Anterior cingulate cortex (tissue), 58 donors: Measurements from ENCODE around the gene NKAIN4.
A peak's percentile ranks its signal among the peaks of the same experiment; 100 is the strongest.

Experiments used
- DNase-seq, 58 donors: peaks; one replicate each; lab custom pipeline; 2025; lab: John Stamatoyannopoulos, UW

NKAIN4 gene

GRCh38 chr20:63276956-63277355 is 22.7 kb upstream of the NKAIN4 start:
- no peak for DNase-seq

GRCh38 chr20:63275825-63276224 is 21.6 kb upstream of the NKAIN4 start:
- DNase-seq = no peak

GRCh38 chr20:63274381-63275228 is 20.3 kb upstream of the NKAIN4 start:
- DNase-seq = peak in 1 of 58 donors; percentile 11

GRCh38 chr20:63273635-63274380 is 19.5 kb upstream of the NKAIN4 start:
- no peak for DNase-seq

GRCh38 chr20:63273059-63273579 is 18.9 kb upstream of the NKAIN4 start:
- no peak for DNase-seq

- peak; percentile 31 to 94 (median 82) for DNase-seq
Measured at GRCh38 chr20:63272105-63273058, 18.1 kb upstream of the NKAIN4 start, which contains the start of gene ARFGAP1. ARFGAP1 (plus strand) TSS chr20:63272813; CDS start chr20:63275581, 2,768 bp downstream.

GRCh38 chr20:63270606-63271325 is 16.5 kb upstream of the NKAIN4 start:
- DNase-seq = no peak

- DNase-seq = no peak
Measured at GRCh38 chr20:63269724-63270123, 15.5 kb upstream of the NKAIN4 start.

GRCh38 chr20:63268671-63269439 is 14.6 kb upstream of the NKAIN4 start:
- peak in 1 of 58 donors; percentile 30 for DNase-seq

- no peak for DNase-seq
Measured at GRCh38 chr20:63268256-63268655, 14.0 kb upstream of the NKAIN4 start.

- no peak for DNase-seq
Measured at GRCh38 chr20:63267691-63268090, 13.4 kb upstream of the NKAIN4 start.

GRCh38 chr20:63265891-63266515 is 11.7 kb upstream of the NKAIN4 start:
- DNase-seq = no peak

- peak in 11 of 58 donors; percentile 8 to 39 (median 23) for DNase-seq
Measured at GRCh38 chr20:63264519-63264918, 10.3 kb upstream of the NKAIN4 start.

GRCh38 chr20:63264000-63264399 is 9.7 kb upstream of the NKAIN4 start:
- no peak for DNase-seq

- no peak for DNase-seq
Measured at GRCh38 chr20:63262836-63263235, 8.6 kb upstream of the NKAIN4 start.

- DNase-seq = no peak
Measured at GRCh38 chr20:63261795-63262528, 7.7 kb upstream of the NKAIN4 start.

- peak in 4 of 58 donors; percentile 15 to 59 (median 36) for DNase-seq
Measured at GRCh38 chr20:63261060-63261794, 7.0 kb upstream of the NKAIN4 start.
